Measurements from ENCODE around the gene ALDH1B1. TPM values are rescaled to one million over a fixed set of nuclear protein-coding genes. Genes with fewer than 3 reads are reported as not detected.

ALDH1B1 gene
- total RNA-seq, 3 donors from 2014 or later = 10.2 to 18.4 (median 11.0) TPM

GRCh38 chr9:38418366-38418765, 25.9 kb downstream of the ALDH1B1 start:
- H3K4me1 ChIP-seq = no peaks in the 10 kb centered on the region
- DNase-seq (ENCODE audit: low spot score in 2 of 2) = no peak
- H3K4me3 ChIP-seq = no peak overlapping the region
- H3K27me3 ChIP-seq = peaks cover 0 to 25% of the 10 kb centered on the region in 2 donors
- intact Hi-C loops (cut with DNase I; ENCODE audit: low total_unique reads) = no loop called here
- no peaks in the 10 kb centered on the region for H3K9me3 ChIP-seq
- no peak overlapping the region for H3K27ac ChIP-seq
- TF ChIP-seq POLR2AphosphoS5 (IDR thresholded peaks at IDR 0.05) (no peak), POLR2A (IDR thresholded peaks at IDR 0.05) (no peak)
- TF ChIP-seq, protein P1, sequence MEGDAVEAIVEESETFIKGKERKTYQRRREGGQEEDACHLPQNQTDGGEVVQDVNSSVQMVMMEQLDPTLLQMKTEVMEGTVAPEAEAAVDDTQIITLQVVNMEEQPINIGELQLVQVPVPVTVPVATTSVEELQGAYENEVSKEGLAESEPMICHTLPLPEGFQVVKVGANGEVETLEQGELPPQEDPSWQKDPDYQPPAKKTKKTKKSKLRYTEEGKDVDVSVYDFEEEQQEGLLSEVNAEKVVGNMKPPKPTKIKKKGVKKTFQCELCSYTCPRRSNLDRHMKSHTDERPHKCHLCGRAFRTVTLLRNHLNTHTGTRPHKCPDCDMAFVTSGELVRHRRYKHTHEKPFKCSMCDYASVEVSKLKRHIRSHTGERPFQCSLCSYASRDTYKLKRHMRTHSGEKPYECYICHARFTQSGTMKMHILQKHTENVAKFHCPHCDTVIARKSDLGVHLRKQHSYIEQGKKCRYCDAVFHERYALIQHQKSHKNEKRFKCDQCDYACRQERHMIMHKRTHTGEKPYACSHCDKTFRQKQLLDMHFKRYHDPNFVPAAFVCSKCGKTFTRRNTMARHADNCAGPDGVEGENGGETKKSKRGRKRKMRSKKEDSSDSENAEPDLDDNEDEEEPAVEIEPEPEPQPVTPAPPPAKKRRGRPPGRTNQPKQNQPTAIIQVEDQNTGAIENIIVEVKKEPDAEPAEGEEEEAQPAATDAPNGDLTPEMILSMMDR (IDR thresholded peaks at IDR 0.05) = no peak
- H3K36me3 ChIP-seq = no peaks in the 10 kb centered on the region

GRCh38 chr9:38419181-38419580, 26.7 kb downstream of the ALDH1B1 start:
- Histone ChIP-seq H3K4me1 (no peaks in the 10 kb centered on the region), H3K36me3 (no peaks in the 10 kb centered on the region), H3K4me3 (no peak overlapping the region), H3K27me3 (peaks cover 0 to 30% of the 10 kb centered on the region in 2 donors), H3K9me3 (no peaks in the 10 kb centered on the region), H3K27ac (no peak overlapping the region)
- DNase-seq (ENCODE audit: low spot score in 2 of 2) = no peak
- no peak for TF ChIP-seq POLR2A (IDR thresholded peaks at IDR 0.05)
- TF ChIP-seq, protein P1 (IDR thresholded peaks at IDR 0.05) = no peak
- TF ChIP-seq POLR2AphosphoS5 (IDR thresholded peaks at IDR 0.05) = no peak
- intact Hi-C loops (cut with DNase I; ENCODE audit: low total_unique reads) = no loop called here

DNA sequence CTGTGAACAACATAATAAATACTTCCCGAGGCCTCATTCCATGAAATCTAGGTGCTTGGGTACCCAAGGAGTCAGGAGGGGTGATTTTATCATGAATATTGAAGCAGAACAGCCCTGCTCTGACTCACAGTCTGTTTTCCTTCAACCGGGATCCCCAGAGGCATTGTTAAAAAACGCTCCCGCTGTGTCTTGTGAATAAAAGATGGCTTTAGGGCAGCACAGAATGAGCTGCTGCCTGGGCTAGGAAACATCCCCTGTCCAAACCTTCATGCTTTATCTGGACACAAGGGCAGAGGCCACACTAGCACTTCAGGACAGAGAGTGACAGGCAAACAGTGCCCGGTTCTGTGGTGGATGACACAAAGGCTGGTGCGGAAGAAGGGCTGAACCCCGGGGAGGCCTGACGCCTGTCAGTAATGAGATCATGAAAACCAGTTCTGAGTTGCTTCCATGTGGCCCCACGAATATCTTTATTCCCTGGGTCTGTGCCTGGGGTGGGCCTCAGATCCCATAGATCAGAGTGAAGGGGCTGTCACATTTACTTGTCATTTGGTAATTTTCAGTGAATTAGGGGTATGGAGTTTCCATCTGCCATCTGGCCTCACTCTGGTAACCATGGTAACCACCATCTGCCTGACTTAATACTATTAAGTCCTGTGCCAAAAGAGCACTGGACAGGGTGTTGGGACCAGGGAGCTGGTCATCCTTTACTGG, 29.2 kb downstream of the ALDH1B1 start:
- Histone ChIP-seq H3K4me1 (no peaks in the 10 kb centered on the region), H3K36me3 (no peaks in the 10 kb centered on the region), H3K9me3 (no peaks in the 10 kb centered on the region), H3K27ac (no peak overlapping the region), H3K27me3 (peaks cover 0 to 34% of the 10 kb centered on the region in 2 donors), H3K4me3 (no peak overlapping the region)
- intact Hi-C loops (cut with DNase I; ENCODE audit: low total_unique reads) = no loop called here
- TF ChIP-seq POLR2AphosphoS5 (IDR thresholded peaks at IDR 0.05) (no peak), POLR2A (IDR thresholded peaks at IDR 0.05) (no peak)
- TF ChIP-seq, protein P1 (IDR thresholded peaks at IDR 0.05) = no peak
- no peak for DNase-seq (ENCODE audit: low spot score in 2 of 2)

GRCh38 chr9:38422555-38423260, 30.2 kb downstream of the ALDH1B1 start:
- no peaks in the 10 kb centered on the region for H3K4me1 ChIP-seq
- H3K9me3 ChIP-seq = no peaks in the 10 kb centered on the region
- no peak overlapping the region for H3K4me3 ChIP-seq
- intact Hi-C loops (cut with DNase I; ENCODE audit: low total_unique reads) = no loop called here
- H3K27ac ChIP-seq = no peak overlapping the region
- H3K36me3 ChIP-seq = no peaks in the 10 kb centered on the region
- H3K27me3 ChIP-seq = peaks cover 0 to 42% of the 10 kb centered on the region in 2 donors
- no peak for DNase-seq (ENCODE audit: low spot score in 2 of 2)
- TF ChIP-seq POLR2AphosphoS5 (IDR thresholded peaks at IDR 0.05) = no peak
- TF ChIP-seq, protein P1 (IDR thresholded peaks at IDR 0.05) = no peak
- TF ChIP-seq POLR2A (IDR thresholded peaks at IDR 0.05) = no peak

Measured in breast epithelium (tissue), 4 donors.